HCT116 (cell line): Measurements from ENCODE around the gene SPIRE2. TPM values are rescaled to one million over a fixed set of nuclear protein-coding genes. Genes with fewer than 3 reads are reported as not detected.

ENCODE experiments used
- ATAC-seq: fragments of 200-7000 bp; cut with Tn5 transposase; 2 replicates; pipeline ENCODE4 v1.9.1; 2020; ENCODE audit warnings: mild to moderate bottlenecking, moderate library complexity
- BruUV-seq: library from RNA; stranded (reverse); fragments of 400-500 nt; replicated peaks from 2 replicates; lab custom pipeline; 2021; lab: Mats Ljungman, UMichigan
- CTCF ChIA-PET: fragments of 300-600 bp; sonication (Branson Sonifier 250); formaldehyde crosslinking; loops from one replicate; lab custom pipeline; 2021; ENCODE audit warnings: antibody characterized with exemption; lab: Charles Lee
- POLR2A ChIA-PET: fragments of 300-600, 350-600 bp; sonication (Branson Sonifier 250); formaldehyde crosslinking; loops from one replicate; lab custom pipeline; 2021; ENCODE audit warnings: antibody characterized with exemption; lab: Charles Lee
- RAD21 ChIA-PET, 2 experiments: fragments of 300-600 bp; sonication (Branson Sonifier 250); formaldehyde crosslinking; loops; one replicate each; lab custom pipeline; 2023; ENCODE audit warnings: low total read pairs in 2 of 2; ENCODE audit not compliant: uncharacterized antibody in 2 of 2, unreplicated experiment in 2 of 2, low non-redundant PET in 1 of 2; lab: Charles Lee
- DNase-seq: peaks from one replicate; pipeline ENCODE4 v3.0.0-alpha.2; 2010; ENCODE audit warnings: low read depth, low spot score
- H2AFZ ChIP-seq: fragments of 200-600 bp; shearing (Covaris generic), sonication (generic); 2 replicates; pipeline ENCODE4 v1.6.1; 2017; ENCODE audit warnings: low read depth, mixed run types, mixed read lengths, antibody characterized with exemption, low read length; ENCODE audit not compliant: poor library complexity, severe bottlenecking
- H3K27ac ChIP-seq: 2 replicates; pipeline ENCODE4 v1.5.1; 2012; ENCODE audit warnings: low read depth, low read length
- H3K27me3 ChIP-seq: fragments of 200-600 bp; sonication (generic); 2 replicates; pipeline ENCODE4 v1.6.1; 2016; ENCODE audit warnings: mixed run types, low read length, mixed read lengths; ENCODE audit not compliant: insufficient read depth
- H3K36me3 ChIP-seq, 2 experiments: fragments of 200-500 bp in 1 of 2; fragments of 200-600 bp in 1 of 2; sonication (Bioruptor generic) in 1 of 2; sonication (generic) in 1 of 2; 2 replicates each; pipeline versions ENCODE4 v1.5.1 to v1.6.1; 2014 to 2016; ENCODE audit warnings: low read length in 2 of 2, inconsistent platforms in 1 of 2, mixed read lengths in 1 of 2, mixed run types in 1 of 2; ENCODE audit not compliant: insufficient read depth in 2 of 2, control insufficient read depth in 1 of 2
- H3K4me1 ChIP-seq, 2 experiments: fragments of 200-600 bp in 1 of 2; sonication (generic) in 1 of 2; 2 replicates each; pipeline versions ENCODE4 v1.5.1 to v1.6.1; 2012 to 2017; ENCODE audit warnings: low read length in 2 of 2, inconsistent platforms in 1 of 2, mild to moderate bottlenecking in 1 of 2, mixed read lengths in 1 of 2, mixed run types in 1 of 2, moderate library complexity in 1 of 2; ENCODE audit not compliant: insufficient read depth in 2 of 2, control insufficient read depth in 1 of 2
- H3K4me2 ChIP-seq: fragments of 200-600 bp; sonication (generic); 2 replicates; pipeline ENCODE4 v1.6.1; 2017; ENCODE audit warnings: mixed run types, low read length, mixed read lengths
- H3K4me3 ChIP-seq, 2 experiments: fragments of 200-600 bp in 1 of 2; sonication (generic) in 1 of 2; replicated peaks in 1 of 2; 2 replicates each; pipeline ENCODE4 v1.5.1; 2011 to 2016; ENCODE audit warnings: low read length in 2 of 2, control low read depth in 1 of 2, low read depth in 1 of 2, mild to moderate bottlenecking in 1 of 2, mixed read lengths in 1 of 2, mixed run types in 1 of 2
- H3K79me2 ChIP-seq: fragments of 200-600 bp; sonication (generic); 2 replicates; pipeline ENCODE4 v1.6.1; 2017; ENCODE audit warnings: mild to moderate bottlenecking, mixed run types, low read length, moderate library complexity, mixed read lengths; ENCODE audit not compliant: insufficient read depth
- H3K9ac ChIP-seq: fragments of 200-600 bp; sonication (generic); 2 replicates; pipeline ENCODE4 v1.6.1; 2016; ENCODE audit warnings: low read length, mixed read lengths
- H3K9me2 ChIP-seq: fragments of 200-600 bp; sonication (generic), shearing (Covaris generic); 2 replicates; pipeline ENCODE4 v1.6.1; 2017; ENCODE audit warnings: mixed run types, mild to moderate bottlenecking, moderate library complexity; ENCODE audit not compliant: insufficient read depth
- H3K9me3 ChIP-seq, 2 experiments: fragments of 200-500 bp in 1 of 2; fragments of 200-600 bp in 1 of 2; sonication (Bioruptor generic) in 1 of 2; sonication (generic) in 1 of 2; 2 replicates each; pipeline ENCODE4 v1.6.1; 2014 to 2017; ENCODE audit warnings: low read length in 2 of 2, mixed read lengths in 2 of 2, inconsistent platforms in 1 of 2, low read depth in 1 of 2, mild to moderate bottlenecking in 1 of 2, mixed run types in 1 of 2, moderate library complexity in 1 of 2; ENCODE audit not compliant: control insufficient read depth in 1 of 2, insufficient read depth in 1 of 2
- H4K20me1 ChIP-seq: fragments of 200-600 bp; sonication (generic), shearing (Covaris generic); 2 replicates; pipeline ENCODE4 v1.6.1; 2017; ENCODE audit warnings: mixed run types, mild to moderate bottlenecking, moderate library complexity; ENCODE audit not compliant: insufficient read depth
- CBX3 ChIP-seq: IDR thresholded peaks from 2 replicates; pipeline ENCODE4 v1.6.1; 2012; ENCODE audit warnings: low read depth
- CTCF ChIP-seq, 3 experiments: fragments of 200-600 bp in 1 of 3; sonication (generic) in 1 of 3; IDR thresholded peaks in 2 of 3; conservative IDR thresholded peaks in 1 of 3; 2 replicates each; pipeline ENCODE4 v1.5.1; 2012 to 2017; ENCODE audit warnings: low read depth in 2 of 3, low read length in 2 of 3, antibody characterized with exemption in 1 of 3, borderline replicate concordance in 1 of 3, control low read depth in 1 of 3, mild to moderate bottlenecking in 1 of 3, mixed read lengths in 1 of 3, mixed run types in 1 of 3, moderate library complexity in 1 of 3; ENCODE audit not compliant: insufficient read depth in 1 of 3
- ELF1 ChIP-seq: IDR thresholded peaks from 2 replicates; pipeline ENCODE4 v1.6.1; 2012; ENCODE audit warnings: low read depth, borderline replicate concordance
- EZH2phosphoT487 ChIP-seq: fragments of 200-600 bp; IDR thresholded peaks from 2 replicates; pipeline ENCODE4 v1.6.1; 2018; ENCODE audit warnings: antibody characterized with exemption, borderline replicate concordance
- FOSL1 ChIP-seq: IDR thresholded peaks from 2 replicates; pipeline ENCODE4 v1.6.1; 2012; ENCODE audit warnings: low read depth
- JUND ChIP-seq: IDR thresholded peaks from 2 replicates; pipeline ENCODE4 v1.6.1; 2012
- POLR2A ChIP-seq: IDR thresholded peaks from 2 replicates; pipeline ENCODE4 v1.7.0; 2011; ENCODE audit warnings: borderline replicate concordance; ENCODE audit not compliant: insufficient read depth, insufficient read length; ENCODE audit errors: extremely low read depth
- POLR2AphosphoS5 ChIP-seq: IDR thresholded peaks from 2 replicates; pipeline ENCODE4 v1.6.1; 2011; ENCODE audit warnings: mild to moderate bottlenecking, low read depth, low read length, moderate library complexity
- RAD21 ChIP-seq: IDR thresholded peaks from 2 replicates; pipeline ENCODE4 v1.6.1; 2012; ENCODE audit warnings: low read depth, mild to moderate bottlenecking
- SRF ChIP-seq: IDR thresholded peaks from 2 replicates; pipeline ENCODE4 v1.6.1; 2012; ENCODE audit warnings: low read depth
- YY1 ChIP-seq: IDR thresholded peaks from 2 replicates; pipeline ENCODE4 v1.6.1; 2011; ENCODE audit warnings: low read length, low read depth, moderate library complexity, mild to moderate bottlenecking; ENCODE audit not compliant: insufficient replicate concordance; ENCODE audit errors: extremely low read depth
- ZNF274 ChIP-seq: fragments of 200-500 bp; sonication (Bioruptor generic); IDR thresholded peaks from 2 replicates; pipeline ENCODE4 v1.6.1; 2014; ENCODE audit warnings: mild to moderate bottlenecking, low read depth, low read length, inconsistent platforms
- intact Hi-C: fragments of 100-400 bp; cut with micrococcal nuclease; formaldehyde crosslinking; loops from 2 replicates; pipeline ENCODE4 v1.10.0; 2022
- total RNA-seq: library from RNA; stranded (reverse); gene quantifications from one replicate; pipeline ENCODE4 v1.2.1, GENCODE V29; 2021; ENCODE audit not compliant: unreplicated experiment

Gene SPIRE2
- total RNA-seq, 1 experiment from 2014 or later: 21.2 TPM

- no peaks in the 10 kb centered on the region for H4K20me1 ChIP-seq
- ATAC-seq: no peak
- no TSS peak for BruUV-seq
- ChIA-PET RAD21 (no interaction called here), CTCF (no interaction called here), POLR2A (no interaction called here)
- no peak overlapping the region for H3K27ac ChIP-seq
- no peak overlapping the region for H3K9ac ChIP-seq
- H3K4me1 ChIP-seq: peaks cover 41 to 48% of the 10 kb centered on the region in 2 experiments
- no peak overlapping the region for H3K4me3 ChIP-seq
- TF ChIP-seq RAD21 (no peak), SRF (no peak), FOSL1 (no peak), YY1 (no peak), ELF1 (no peak), POLR2A (no peak), EZH2phosphoT487 (no peak), CBX3 (no peak), JUND (no peak), CTCF (IDR thresholded peaks at IDR 0.05 in 2 of 3, conservative IDR thresholded peaks at IDR 0.05 in 1 of 3; ENCODE audit: borderline replicate concordance in 1 of 3, insufficient read depth in 1 of 3, low read depth in 2 of 3, low read length in 2 of 3) (no peak), ZNF274 (no peak), POLR2AphosphoS5 (no peak; the same call in 1 of the 2 replicates)
- no peak overlapping the region for H3K4me2 ChIP-seq
- intact Hi-C loops: no loop called here
- no peaks in the 10 kb centered on the region for H3K79me2 ChIP-seq
- H3K36me3 ChIP-seq: peaks cover 2 to 13% of the 10 kb centered on the region in 2 experiments; a peak in 3 of 4 replicates
- no peaks in the 10 kb centered on the region for H3K9me2 ChIP-seq
- H3K9me3 ChIP-seq: no peaks in the 10 kb centered on the region
- DNase-seq: no peak
- H3K27me3 ChIP-seq: no peaks in the 10 kb centered on the region
- no peak overlapping the region for H2AFZ ChIP-seq
These were observed 87.3 kb downstream of the SPIRE2 start for GRCh38 chr16:89915303-89916232.
